ENCODE results near the gene NOS1AP. TPM values are rescaled to one million over a fixed set of nuclear protein-coding genes. Genes with fewer than 3 reads are reported as not detected.

Gene NOS1AP
- total RNA-seq, 1 donor from 2014 or later, result 4.9 TPM

GRCh38 chr1:162235241-162235800 is 165.8 kb downstream of the NOS1AP start:
- ATAC-seq, result peak; percentile 61
- no peaks in the 10 kb centered on the region for H3K9me3 ChIP-seq

GRCh38 chr1:162236201-162236600 is 166.7 kb downstream of the NOS1AP start:
- H3K4me3 ChIP-seq, result no peak overlapping the region
- H3K27ac ChIP-seq, result no peak overlapping the region
- intact Hi-C loops (cut with DNase I), result no loop called here
- no peaks in the 10 kb centered on the region for H3K27me3 ChIP-seq
- no peaks in the 10 kb centered on the region for H3K36me3 ChIP-seq
- no peaks in the 10 kb centered on the region for H3K9me3 ChIP-seq
- peak; percentile 7 for ATAC-seq
- no peak for DNase-seq
- H3K4me1 ChIP-seq, result no peaks in the 10 kb centered on the region
- no peak for TF ChIP-seq CTCF (IDR thresholded peaks at IDR 0.05)

More at GRCh38 chr1:162235241-162235800, 165.8 kb downstream of the NOS1AP start:
- no peak for DNase-seq
- H3K27ac ChIP-seq, result no peak overlapping the region
- no peaks in the 10 kb centered on the region for H3K36me3 ChIP-seq
- intact Hi-C loops (cut with DNase I), result no loop called here
- no peak for TF ChIP-seq CTCF (IDR thresholded peaks at IDR 0.05)
- peaks cover 6% of the 10 kb centered on the region for H3K4me1 ChIP-seq
- no peak overlapping the region for H3K4me3 ChIP-seq
- H3K27me3 ChIP-seq, result no peaks in the 10 kb centered on the region

- Histone ChIP-seq H3K36me3 (no peaks in the 10 kb centered on the region), H3K27me3 (no peaks in the 10 kb centered on the region), H3K4me1 (no peaks in the 10 kb centered on the region), H3K27ac (no peak overlapping the region), H3K9me3 (no peaks in the 10 kb centered on the region), H3K4me3 (no peak overlapping the region)
- ATAC-seq, result peak; percentile 69
- no peak for DNase-seq
- TF ChIP-seq CTCF (IDR thresholded peaks at IDR 0.05), result no peak
- intact Hi-C loops (cut with DNase I), result no loop called here
Observed at GRCh38 chr1:162236618-162237017, 167.1 kb downstream of the NOS1AP start.

GRCh38 chr1:162240577-162240976 is 171.1 kb downstream of the NOS1AP start:
- DNase-seq, result no peak
- no peak for ATAC-seq
- Histone ChIP-seq H3K9me3 (no peaks in the 10 kb centered on the region), H3K27me3 (no peaks in the 10 kb centered on the region), H3K36me3 (no peaks in the 10 kb centered on the region), H3K4me1 (no peaks in the 10 kb centered on the region), H3K27ac (no peak overlapping the region), H3K4me3 (no peak overlapping the region)
- intact Hi-C loops (cut with DNase I), result no loop called here
- no peak for TF ChIP-seq CTCF (IDR thresholded peaks at IDR 0.05)

GRCh38 chr1:162242804-162243203 is 173.3 kb downstream of the NOS1AP start:
- H3K36me3 ChIP-seq, result no peaks in the 10 kb centered on the region
- H3K4me3 ChIP-seq, result no peak overlapping the region
- no peak for DNase-seq
- H3K27me3 ChIP-seq, result no peaks in the 10 kb centered on the region
- intact Hi-C loops (cut with DNase I), result no loop called here
- no peak for ATAC-seq
- no peak overlapping the region for H3K27ac ChIP-seq
- TF ChIP-seq CTCF (IDR thresholded peaks at IDR 0.05), result no peak
- H3K4me1 ChIP-seq, result no peaks in the 10 kb centered on the region
- H3K9me3 ChIP-seq, result no peaks in the 10 kb centered on the region

Data from upper lobe of right lung (tissue), 1 donor.